IMR-90 (cell line): ENCODE measurements around the gene TNFRSF9.

Experiments used
- RFX5 ChIP-seq: IDR thresholded peaks from 2 replicates; pipeline ENCODE4 v1.8.0; 2012; ENCODE audit warnings: low read depth, mild to moderate bottlenecking, low read length, moderate library complexity
- TF ChIP-seq, protein P1 (sequence below): fragments of 150-350 bp; IDR thresholded peaks from 2 replicates; pipeline ENCODE4 v1.6.1; 2017; ENCODE audit warnings: mild to moderate bottlenecking, antibody characterized with exemption, low read length, low read depth
- TF ChIP-seq, protein P2 (sequence below): conservative IDR thresholded peaks from 2 replicates; pipeline ENCODE4 v1.5.1; 2012; ENCODE audit warnings: mild to moderate bottlenecking, low read depth, low read length, improper control_type of control experiment

DNA sequence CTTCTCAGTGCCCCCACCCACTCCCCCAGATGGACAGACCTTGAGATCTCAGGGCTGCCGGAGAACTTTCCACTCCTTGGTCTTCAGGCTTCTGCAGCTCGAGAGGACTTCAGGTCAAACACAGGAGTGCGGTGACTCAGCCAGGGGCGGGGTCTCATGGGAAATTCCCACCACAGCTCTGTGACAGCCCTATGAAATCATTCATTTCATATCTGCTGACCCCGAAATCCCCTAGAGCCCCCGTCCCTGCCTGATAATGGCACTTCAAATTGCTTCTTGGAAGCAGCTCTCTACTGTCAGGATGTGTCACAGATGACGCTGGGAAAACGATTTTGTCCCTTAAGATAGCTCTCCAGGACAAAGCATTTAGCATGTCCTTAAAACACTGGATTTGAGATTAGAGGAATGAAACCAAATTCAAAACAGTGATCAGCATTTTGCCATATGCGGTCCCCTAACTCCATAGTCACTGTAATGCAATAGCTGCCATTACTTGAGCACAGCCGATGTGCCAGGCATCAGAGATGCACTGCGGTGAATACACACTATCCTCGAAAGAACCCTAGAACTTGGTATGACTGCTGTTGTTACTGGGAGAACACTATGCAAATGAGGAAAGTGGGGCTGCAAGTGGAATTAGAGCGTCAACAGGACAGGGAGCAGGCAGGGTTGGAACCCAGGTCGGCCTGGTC is at the start of gene TNFRSF9:
- no peak for TF ChIP-seq RFX5
- TF ChIP-seq, protein P1, sequence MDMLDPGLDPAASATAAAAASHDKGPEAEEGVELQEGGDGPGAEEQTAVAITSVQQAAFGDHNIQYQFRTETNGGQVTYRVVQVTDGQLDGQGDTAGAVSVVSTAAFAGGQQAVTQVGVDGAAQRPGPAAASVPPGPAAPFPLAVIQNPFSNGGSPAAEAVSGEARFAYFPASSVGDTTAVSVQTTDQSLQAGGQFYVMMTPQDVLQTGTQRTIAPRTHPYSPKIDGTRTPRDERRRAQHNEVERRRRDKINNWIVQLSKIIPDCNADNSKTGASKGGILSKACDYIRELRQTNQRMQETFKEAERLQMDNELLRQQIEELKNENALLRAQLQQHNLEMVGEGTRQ: no peak
- TF ChIP-seq, protein P2, sequence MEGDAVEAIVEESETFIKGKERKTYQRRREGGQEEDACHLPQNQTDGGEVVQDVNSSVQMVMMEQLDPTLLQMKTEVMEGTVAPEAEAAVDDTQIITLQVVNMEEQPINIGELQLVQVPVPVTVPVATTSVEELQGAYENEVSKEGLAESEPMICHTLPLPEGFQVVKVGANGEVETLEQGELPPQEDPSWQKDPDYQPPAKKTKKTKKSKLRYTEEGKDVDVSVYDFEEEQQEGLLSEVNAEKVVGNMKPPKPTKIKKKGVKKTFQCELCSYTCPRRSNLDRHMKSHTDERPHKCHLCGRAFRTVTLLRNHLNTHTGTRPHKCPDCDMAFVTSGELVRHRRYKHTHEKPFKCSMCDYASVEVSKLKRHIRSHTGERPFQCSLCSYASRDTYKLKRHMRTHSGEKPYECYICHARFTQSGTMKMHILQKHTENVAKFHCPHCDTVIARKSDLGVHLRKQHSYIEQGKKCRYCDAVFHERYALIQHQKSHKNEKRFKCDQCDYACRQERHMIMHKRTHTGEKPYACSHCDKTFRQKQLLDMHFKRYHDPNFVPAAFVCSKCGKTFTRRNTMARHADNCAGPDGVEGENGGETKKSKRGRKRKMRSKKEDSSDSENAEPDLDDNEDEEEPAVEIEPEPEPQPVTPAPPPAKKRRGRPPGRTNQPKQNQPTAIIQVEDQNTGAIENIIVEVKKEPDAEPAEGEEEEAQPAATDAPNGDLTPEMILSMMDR: no peak
